ENCODE data around the gene CERS1.

Gene CERS1

DNA sequence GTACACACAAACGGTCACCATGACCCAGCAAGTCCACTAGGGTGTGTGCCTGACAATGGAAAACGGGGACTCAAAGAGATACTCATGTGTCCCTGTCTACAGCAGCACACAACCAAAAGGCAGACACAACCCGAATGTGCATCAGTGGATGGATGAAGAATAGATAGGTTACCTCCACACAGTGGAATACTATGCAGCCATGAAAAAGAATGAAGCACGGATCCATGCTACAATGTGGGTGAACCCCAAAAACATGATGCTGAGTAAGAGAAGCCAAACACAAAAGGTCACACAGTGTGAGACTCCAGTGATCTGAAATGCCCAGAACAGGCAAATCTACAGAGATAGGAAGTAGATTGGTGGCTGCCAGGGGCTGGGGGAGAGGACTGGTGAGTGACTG is 9.0 kb downstream of the CERS1 start:
- Histone ChIP-seq H3K4me3 (ENCODE audit: low read depth in 1 of 5, low read length in 5 of 5) (no peak overlapping the region), H3K4me1 (ENCODE audit: control insufficient read depth in 5 of 5, insufficient read depth in 5 of 5, low read length in 5 of 5) (no peaks in the 10 kb centered on the region), H3K36me3 (ENCODE audit: control insufficient read depth in 5 of 5, insufficient read depth in 5 of 5, low read length in 5 of 5) (no peaks in the 10 kb centered on the region), H3K27me3 (ENCODE audit: control insufficient read depth in 5 of 5, insufficient read depth in 4 of 5, low read length in 5 of 5) (peaks cover 0 to 4% (median 0%) of the 10 kb centered on the region in 5 donors), H3K9me3 (ENCODE audit: control insufficient read depth in 5 of 5, low read length in 5 of 5) (peaks cover 0 to 4% (median 0%) of the 10 kb centered on the region in 5 donors), H3K9ac (ENCODE audit: low read length in 5 of 5) (no peak overlapping the region), H3K27ac (ENCODE audit: low read depth, low read length) (no peak overlapping the region)

DNA sequence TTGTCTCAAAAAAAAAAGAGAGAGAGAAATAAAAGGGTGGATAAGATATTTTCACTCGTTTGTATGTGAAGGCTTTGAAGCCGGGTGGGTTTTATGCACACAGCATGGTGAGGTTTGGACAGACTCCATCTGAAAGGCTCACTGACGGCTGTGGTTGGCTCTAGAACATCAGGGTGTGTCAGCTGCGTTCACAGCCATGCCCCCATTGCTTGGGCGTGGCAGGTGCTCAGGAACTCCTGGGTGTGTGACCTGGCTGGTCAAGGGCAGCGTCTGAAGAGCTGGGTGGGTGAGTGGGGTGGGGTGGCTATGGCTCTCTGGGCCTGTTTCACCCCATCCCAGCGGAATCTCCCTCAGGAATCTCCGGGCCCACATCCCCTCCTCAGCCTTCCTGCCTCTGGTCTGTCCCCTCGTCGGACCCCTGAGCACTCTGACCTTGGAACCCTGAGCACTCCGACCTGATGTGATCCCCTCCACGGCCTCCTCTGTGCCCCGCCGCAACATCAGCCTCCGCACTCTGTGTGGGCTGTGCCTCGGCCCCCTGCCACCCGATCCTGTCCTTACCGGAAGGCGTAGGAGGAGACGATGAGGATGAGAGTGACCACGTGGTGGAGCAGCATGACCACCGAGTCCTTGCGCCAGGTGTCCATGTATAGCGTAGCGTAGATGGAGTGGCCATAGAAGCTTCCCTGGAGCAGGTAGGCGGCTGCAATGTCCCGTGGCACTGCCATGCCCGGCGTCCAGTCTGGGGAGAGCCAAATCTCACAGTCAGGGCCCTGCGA is 12.2 kb downstream of the CERS1 start:
- no peaks in the 10 kb centered on the region for H3K36me3 ChIP-seq (ENCODE audit: control insufficient read depth in 5 of 5, insufficient read depth in 5 of 5, low read length in 5 of 5)
- no peaks in the 10 kb centered on the region for H3K4me1 ChIP-seq (ENCODE audit: control insufficient read depth in 5 of 5, insufficient read depth in 5 of 5, low read length in 5 of 5)
- H3K27me3 ChIP-seq (ENCODE audit: control insufficient read depth in 5 of 5, insufficient read depth in 4 of 5, low read length in 5 of 5), result peaks cover 0 to 4% (median 0%) of the 10 kb centered on the region in 5 donors
- no peak overlapping the region for H3K9ac ChIP-seq (ENCODE audit: low read length in 5 of 5)
- peaks cover 0 to 4% (median 0%) of the 10 kb centered on the region in 5 donors for H3K9me3 ChIP-seq (ENCODE audit: control insufficient read depth in 5 of 5, low read length in 5 of 5)
- H3K4me3 ChIP-seq (ENCODE audit: low read depth in 1 of 5, low read length in 5 of 5), result no peak overlapping the region
- H3K27ac ChIP-seq (ENCODE audit: low read depth, low read length), result no peak overlapping the region

DNA sequence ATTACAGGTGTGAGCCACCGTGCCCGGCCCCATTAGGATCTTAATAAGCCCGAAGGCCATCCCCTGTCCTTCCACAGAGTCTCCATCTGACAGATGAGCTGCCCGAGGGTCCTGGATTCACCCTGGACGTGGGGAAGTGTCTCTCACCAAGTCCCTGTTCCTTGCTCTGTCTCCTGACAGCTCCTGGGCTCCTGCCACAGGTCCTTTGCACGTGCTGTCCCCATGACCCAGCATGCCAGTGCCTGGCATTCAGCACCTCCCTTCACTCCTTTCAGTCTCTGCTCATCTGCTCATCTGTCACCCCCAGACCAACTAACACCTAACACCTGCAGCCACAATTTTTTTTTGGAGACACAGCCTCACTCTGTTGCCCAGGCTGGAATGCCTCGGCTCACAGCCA is 14.5 kb downstream of the CERS1 start:
- Histone ChIP-seq H3K4me3 (ENCODE audit: low read depth in 1 of 5, low read length in 5 of 5) (no peak overlapping the region), H3K9ac (ENCODE audit: low read length in 5 of 5) (no peak overlapping the region), H3K27ac (ENCODE audit: low read depth, low read length) (no peak overlapping the region), H3K4me1 (ENCODE audit: control insufficient read depth in 5 of 5, insufficient read depth in 5 of 5, low read length in 5 of 5) (no peaks in the 10 kb centered on the region), H3K27me3 (ENCODE audit: control insufficient read depth in 5 of 5, insufficient read depth in 4 of 5, low read length in 5 of 5) (no peaks in the 10 kb centered on the region), H3K36me3 (ENCODE audit: control insufficient read depth in 5 of 5, insufficient read depth in 5 of 5, low read length in 5 of 5) (no peaks in the 10 kb centered on the region), H3K9me3 (ENCODE audit: control insufficient read depth in 5 of 5, low read length in 5 of 5) (peaks cover 0 to 6% (median 0%) of the 10 kb centered on the region in 5 donors)

DNA sequence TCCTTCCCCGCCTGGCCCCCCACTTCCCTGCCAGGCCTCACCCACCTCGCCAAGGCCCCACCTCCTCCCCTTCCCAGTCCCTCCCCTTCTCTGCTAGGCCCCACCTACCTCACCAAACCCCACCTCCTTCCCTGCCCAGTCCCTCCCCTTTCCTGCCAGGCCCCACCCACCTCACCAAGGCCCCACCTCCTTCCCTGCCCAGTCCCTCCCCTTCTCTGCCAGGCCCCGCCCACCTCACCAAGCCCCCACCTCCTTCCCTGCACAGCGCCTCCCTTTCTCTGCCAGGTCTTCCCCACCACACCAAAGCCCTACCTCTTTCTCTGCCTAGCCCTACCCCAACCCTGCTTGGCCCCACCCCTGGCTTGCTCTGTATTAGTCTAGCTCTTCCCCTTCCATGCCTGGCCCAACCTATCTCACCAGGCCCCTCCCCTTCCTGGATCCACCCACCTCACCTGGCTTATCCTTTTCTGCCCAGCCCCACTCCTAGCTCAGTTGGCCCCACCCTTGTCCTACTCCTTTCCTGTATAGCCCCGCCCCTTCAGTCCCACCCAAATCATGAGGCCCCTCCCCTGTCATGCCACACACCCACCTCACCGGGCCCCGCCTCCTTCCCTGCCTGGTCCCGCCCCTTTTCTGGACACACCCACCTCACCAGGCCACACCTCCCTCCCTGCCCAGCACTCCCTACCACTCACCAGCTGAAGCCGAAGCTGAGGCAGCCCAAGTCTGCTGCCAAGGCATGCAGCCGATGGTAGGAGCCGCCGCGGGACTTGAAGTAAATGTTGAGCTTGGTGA is 16.2 kb downstream of the CERS1 start:
- H3K9me3 ChIP-seq (ENCODE audit: control insufficient read depth in 5 of 5, low read length in 5 of 5), result peaks cover 0 to 6% (median 0%) of the 10 kb centered on the region in 5 donors
- H3K27me3 ChIP-seq (ENCODE audit: control insufficient read depth in 5 of 5, insufficient read depth in 4 of 5, low read length in 5 of 5), result no peaks in the 10 kb centered on the region
- H3K27ac ChIP-seq (ENCODE audit: low read depth, low read length), result no peak overlapping the region
- no peak overlapping the region for H3K4me3 ChIP-seq (ENCODE audit: low read depth in 1 of 5, low read length in 5 of 5)
- no peaks in the 10 kb centered on the region for H3K4me1 ChIP-seq (ENCODE audit: control insufficient read depth in 5 of 5, insufficient read depth in 5 of 5, low read length in 5 of 5)
- H3K9ac ChIP-seq (ENCODE audit: low read length in 5 of 5), result no peak overlapping the region
- H3K36me3 ChIP-seq (ENCODE audit: control insufficient read depth in 5 of 5, insufficient read depth in 5 of 5, low read length in 5 of 5), result no peaks in the 10 kb centered on the region

DNA sequence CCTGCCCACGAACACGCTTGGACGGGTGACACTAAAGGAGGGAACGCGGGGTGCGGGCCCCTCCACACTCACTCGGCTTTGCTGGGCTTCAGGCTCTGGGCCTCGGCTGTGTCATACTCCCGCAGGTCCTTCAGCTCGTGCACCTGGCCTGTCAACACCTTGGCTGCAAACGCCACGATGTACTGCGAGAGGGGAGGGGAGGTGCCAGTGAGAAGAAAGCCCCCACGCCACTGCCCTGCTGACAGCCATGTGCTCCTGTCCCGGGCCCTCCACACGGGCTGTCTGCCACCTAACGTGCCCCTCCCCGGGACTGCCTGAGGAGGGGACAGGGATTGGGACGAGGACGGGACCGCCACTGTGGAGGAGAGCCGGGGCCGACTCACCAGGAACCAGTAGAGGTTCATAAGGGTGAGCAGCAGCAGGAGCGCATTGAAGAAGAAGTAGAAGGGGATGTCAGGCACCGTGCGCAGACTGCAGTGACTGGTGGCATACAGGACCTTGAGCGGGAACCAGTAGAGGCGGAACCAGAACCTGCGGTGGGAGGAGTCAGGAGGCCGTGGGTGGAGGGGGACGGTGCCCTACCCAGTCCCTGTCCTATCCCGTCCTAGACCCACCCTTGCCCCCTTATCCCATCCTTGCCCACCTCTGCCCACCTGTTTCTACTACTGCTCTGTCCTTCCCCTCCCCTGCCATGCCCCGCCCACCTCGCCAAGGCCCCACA is 16.9 kb downstream of the CERS1 start:
- Histone ChIP-seq H3K36me3 (ENCODE audit: control insufficient read depth in 5 of 5, insufficient read depth in 5 of 5, low read length in 5 of 5) (no peaks in the 10 kb centered on the region), H3K9ac (ENCODE audit: low read length in 5 of 5) (no peak overlapping the region), H3K4me3 (ENCODE audit: low read depth in 1 of 5, low read length in 5 of 5) (no peak overlapping the region), H3K4me1 (ENCODE audit: control insufficient read depth in 5 of 5, insufficient read depth in 5 of 5, low read length in 5 of 5) (no peaks in the 10 kb centered on the region), H3K9me3 (ENCODE audit: control insufficient read depth in 5 of 5, low read length in 5 of 5) (peaks cover 0 to 6% (median 0%) of the 10 kb centered on the region in 5 donors), H3K27me3 (ENCODE audit: control insufficient read depth in 5 of 5, insufficient read depth in 4 of 5, low read length in 5 of 5) (no peaks in the 10 kb centered on the region), H3K27ac (ENCODE audit: low read depth, low read length) (no peak overlapping the region)

DNA sequence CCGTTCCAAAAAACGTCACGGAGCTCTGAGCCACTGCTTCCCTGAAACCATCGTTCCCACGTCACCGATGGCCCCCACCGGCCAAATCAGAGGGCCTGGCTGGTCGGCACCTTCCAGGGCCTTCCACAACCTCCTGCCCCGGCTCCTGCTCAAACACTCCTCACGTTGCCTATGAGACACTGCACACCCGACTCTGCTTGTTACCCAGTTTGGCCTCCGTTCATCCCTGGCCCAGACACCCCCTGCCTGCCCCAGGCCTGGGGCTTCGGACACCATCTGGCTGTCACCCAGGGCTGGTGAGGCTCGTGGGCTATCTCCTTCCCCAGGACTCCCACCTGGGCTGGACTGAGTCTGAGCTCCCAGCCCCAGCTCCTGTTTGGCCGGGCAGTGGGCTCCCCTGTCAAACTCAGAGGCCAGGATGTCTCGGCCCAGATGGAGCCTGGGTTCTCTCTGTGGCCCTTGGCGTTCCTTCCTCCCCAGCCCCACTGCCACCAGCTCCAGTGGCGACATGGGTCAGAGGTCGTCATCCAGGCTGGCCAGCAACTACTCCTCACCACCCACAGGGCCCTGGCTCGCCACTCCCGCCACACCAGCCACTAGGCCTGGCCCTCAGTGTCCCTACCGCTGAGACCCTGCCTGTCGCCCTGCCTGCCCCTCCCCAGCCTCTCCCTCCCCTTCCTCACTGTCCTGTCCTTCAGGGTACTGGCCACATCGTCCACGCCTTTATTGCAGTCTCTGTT is 17.7 kb downstream of the CERS1 start:
- Histone ChIP-seq H3K9me3 (ENCODE audit: control insufficient read depth in 5 of 5, low read length in 5 of 5) (peaks cover 0 to 6% (median 0%) of the 10 kb centered on the region in 5 donors), H3K4me3 (ENCODE audit: low read depth in 1 of 5, low read length in 5 of 5) (no peak overlapping the region), H3K36me3 (ENCODE audit: control insufficient read depth in 5 of 5, insufficient read depth in 5 of 5, low read length in 5 of 5) (no peaks in the 10 kb centered on the region), H3K9ac (ENCODE audit: low read length in 5 of 5) (no peak overlapping the region), H3K27me3 (ENCODE audit: control insufficient read depth in 5 of 5, insufficient read depth in 4 of 5, low read length in 5 of 5) (no peaks in the 10 kb centered on the region), H3K4me1 (ENCODE audit: control insufficient read depth in 5 of 5, insufficient read depth in 5 of 5, low read length in 5 of 5) (no peaks in the 10 kb centered on the region), H3K27ac (ENCODE audit: low read depth, low read length) (no peak overlapping the region)

DNA sequence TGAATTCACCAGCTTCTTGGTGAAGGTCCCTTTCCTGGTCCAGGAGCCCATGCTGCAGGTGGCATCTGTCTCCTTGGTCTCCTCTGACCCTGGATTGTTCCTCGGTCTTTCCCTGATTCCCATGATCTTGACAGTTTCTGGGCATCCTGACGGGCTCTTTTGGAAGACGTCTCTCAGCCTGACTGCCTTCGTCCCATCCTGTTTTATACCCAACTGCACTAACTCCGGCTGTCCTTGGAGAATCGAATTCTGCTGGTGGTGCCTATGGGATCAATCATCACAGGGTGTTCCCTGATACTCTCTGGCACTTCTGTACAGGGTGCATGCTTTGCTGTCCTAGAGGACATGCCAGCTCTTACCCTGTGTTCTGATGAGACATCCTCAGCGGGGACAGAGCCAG is 19.1 kb downstream of the CERS1 start:
- Histone ChIP-seq H3K4me1 (ENCODE audit: control insufficient read depth in 5 of 5, insufficient read depth in 5 of 5, low read length in 5 of 5) (no peaks in the 10 kb centered on the region), H3K36me3 (ENCODE audit: control insufficient read depth in 5 of 5, insufficient read depth in 5 of 5, low read length in 5 of 5) (no peaks in the 10 kb centered on the region), H3K9ac (ENCODE audit: low read length in 5 of 5) (no peak overlapping the region), H3K4me3 (ENCODE audit: low read depth in 1 of 5, low read length in 5 of 5) (no peak overlapping the region), H3K27me3 (ENCODE audit: control insufficient read depth in 5 of 5, insufficient read depth in 4 of 5, low read length in 5 of 5) (no peaks in the 10 kb centered on the region), H3K9me3 (ENCODE audit: control insufficient read depth in 5 of 5, low read length in 5 of 5) (peaks cover 0 to 6% (median 0%) of the 10 kb centered on the region in 5 donors), H3K27ac (ENCODE audit: low read depth, low read length) (no peak overlapping the region)

DNA sequence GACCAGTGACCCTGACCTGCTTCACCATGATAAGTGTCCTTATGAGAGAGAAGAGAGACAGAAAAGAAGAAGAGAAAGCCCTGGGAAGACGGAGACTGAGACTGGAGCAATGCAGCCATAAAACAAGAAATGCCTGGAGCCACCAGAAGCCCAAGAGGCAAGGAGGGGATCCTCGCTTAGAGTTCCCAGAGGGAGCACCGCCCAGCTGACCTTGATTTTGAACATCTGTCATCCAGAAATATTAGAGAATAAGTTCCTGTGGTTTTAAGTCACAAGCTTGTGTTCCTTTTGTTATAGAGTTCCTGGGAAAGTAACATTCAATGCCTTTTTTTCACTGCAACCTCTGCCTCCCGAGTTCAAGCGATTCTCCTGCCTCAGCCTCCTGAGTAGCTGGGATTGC is 20.2 kb downstream of the CERS1 start:
- Histone ChIP-seq H3K4me1 (ENCODE audit: control insufficient read depth in 5 of 5, insufficient read depth in 5 of 5, low read length in 5 of 5) (peaks cover 0 to 2% (median 0%) of the 10 kb centered on the region in 5 donors), H3K9me3 (ENCODE audit: control insufficient read depth in 5 of 5, low read length in 5 of 5) (peaks cover 0 to 6% (median 0%) of the 10 kb centered on the region in 5 donors), H3K9ac (ENCODE audit: low read length in 5 of 5) (no peak overlapping the region), H3K4me3 (ENCODE audit: low read depth in 1 of 5, low read length in 5 of 5) (no peak overlapping the region), H3K27me3 (ENCODE audit: control insufficient read depth in 5 of 5, insufficient read depth in 4 of 5, low read length in 5 of 5) (peaks cover 0 to 1% (median 0%) of the 10 kb centered on the region in 5 donors), H3K27ac (ENCODE audit: low read depth, low read length) (no peak overlapping the region), H3K36me3 (ENCODE audit: control insufficient read depth in 5 of 5, insufficient read depth in 5 of 5, low read length in 5 of 5) (no peaks in the 10 kb centered on the region)

DNA sequence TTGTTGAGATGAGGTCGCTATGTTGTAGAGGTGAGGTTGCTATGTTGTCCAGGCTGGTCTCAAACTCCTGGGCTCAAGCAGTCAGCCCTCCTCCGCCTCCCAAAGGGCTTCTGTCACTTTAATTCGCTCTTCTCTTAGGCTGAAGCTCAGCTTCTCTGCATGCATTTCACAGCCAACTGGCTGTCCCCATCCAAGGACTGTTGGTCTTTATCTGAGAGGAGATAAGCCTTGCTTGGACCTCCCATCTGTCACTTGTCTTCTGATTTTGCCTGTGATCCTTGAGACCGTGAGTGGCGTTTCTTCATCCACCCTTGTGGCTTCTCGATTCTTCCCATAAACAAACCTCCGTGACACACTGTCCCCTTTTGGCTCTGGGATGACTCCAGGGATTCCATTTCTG is 24.4 kb downstream of the CERS1 start:
- Histone ChIP-seq H3K27ac (ENCODE audit: low read depth, low read length) (no peak overlapping the region), H3K36me3 (ENCODE audit: control insufficient read depth in 5 of 5, insufficient read depth in 5 of 5, low read length in 5 of 5) (peaks cover 0 to 15% (median 14%) of the 10 kb centered on the region in 5 donors), H3K27me3 (ENCODE audit: control insufficient read depth in 5 of 5, insufficient read depth in 4 of 5, low read length in 5 of 5) (peaks cover 0 to 7% (median 0%) of the 10 kb centered on the region in 5 donors), H3K9me3 (ENCODE audit: control insufficient read depth in 5 of 5, low read length in 5 of 5) (no peaks in the 10 kb centered on the region), H3K9ac (ENCODE audit: low read length in 5 of 5) (no peak overlapping the region), H3K4me3 (ENCODE audit: low read depth in 1 of 5, low read length in 5 of 5) (no peak overlapping the region), H3K4me1 (ENCODE audit: control insufficient read depth in 5 of 5, insufficient read depth in 5 of 5, low read length in 5 of 5) (peaks cover 0 to 18% (median 9%) of the 10 kb centered on the region in 5 donors)

All from subcutaneous abdominal adipose tissue (tissue), 5 donors.